HL-60 (cell line): Measurements from ENCODE around the gene PAOX.
"Not testable (repeated sequence)": the region's sequence is repeated elsewhere in the genome, so short reads cannot be mapped to it uniquely, and the experiment has no call there.

Experiments
- DNase-seq, 2 experiments: peaks; one replicate each; pipeline ENCODE4 v3.0.0-alpha.2; 2010 to 2020; ENCODE audit warnings: low read depth in 1 of 2, low spot score in 1 of 2
- H3K27ac ChIP-seq: fragments of 250-450 bp; sonication (Bioruptor Pico); replicated peaks from 2 replicates; pipeline ENCODE4 v1.5.1; 2020; ENCODE audit warnings: mild to moderate bottlenecking, moderate library complexity
- H3K27me3 ChIP-seq: fragments of 250-450 bp; sonication (Bioruptor Pico); 2 replicates; pipeline ENCODE4 v1.5.1; 2021; ENCODE audit warnings: mild to moderate bottlenecking, moderate library complexity; ENCODE audit not compliant: insufficient read depth, poor library complexity, severe bottlenecking
- H3K4me3 ChIP-seq: replicated peaks from 2 replicates; pipeline ENCODE4 v1.5.1; 2011; ENCODE audit warnings: mild to moderate bottlenecking, control low read depth, low read length; ENCODE audit not compliant: insufficient read depth
- GABPA ChIP-seq: IDR thresholded peaks from 2 replicates; pipeline ENCODE4 v1.6.1; 2012; ENCODE audit warnings: low read depth
- POLR2AphosphoS5 ChIP-seq: IDR thresholded peaks from 2 replicates; pipeline ENCODE4 v1.6.1; 2012; ENCODE audit warnings: low read depth
- REST ChIP-seq: IDR thresholded peaks from 2 replicates; pipeline ENCODE4 v1.6.1; 2012; ENCODE audit warnings: low read depth; ENCODE audit not compliant: insufficient replicate concordance
- SPI1 ChIP-seq: IDR thresholded peaks from 2 replicates; pipeline ENCODE4 v1.6.1; 2012; ENCODE audit warnings: low read depth, mild to moderate bottlenecking, borderline replicate concordance
- TF ChIP-seq, protein P1 (sequence below): IDR thresholded peaks from one replicate; pipeline ENCODE4 v1.5.1; 2011; ENCODE audit warnings: low read length, control low read depth, inconsistent platforms; ENCODE audit not compliant: insufficient read depth

PAOX gene

DNA sequence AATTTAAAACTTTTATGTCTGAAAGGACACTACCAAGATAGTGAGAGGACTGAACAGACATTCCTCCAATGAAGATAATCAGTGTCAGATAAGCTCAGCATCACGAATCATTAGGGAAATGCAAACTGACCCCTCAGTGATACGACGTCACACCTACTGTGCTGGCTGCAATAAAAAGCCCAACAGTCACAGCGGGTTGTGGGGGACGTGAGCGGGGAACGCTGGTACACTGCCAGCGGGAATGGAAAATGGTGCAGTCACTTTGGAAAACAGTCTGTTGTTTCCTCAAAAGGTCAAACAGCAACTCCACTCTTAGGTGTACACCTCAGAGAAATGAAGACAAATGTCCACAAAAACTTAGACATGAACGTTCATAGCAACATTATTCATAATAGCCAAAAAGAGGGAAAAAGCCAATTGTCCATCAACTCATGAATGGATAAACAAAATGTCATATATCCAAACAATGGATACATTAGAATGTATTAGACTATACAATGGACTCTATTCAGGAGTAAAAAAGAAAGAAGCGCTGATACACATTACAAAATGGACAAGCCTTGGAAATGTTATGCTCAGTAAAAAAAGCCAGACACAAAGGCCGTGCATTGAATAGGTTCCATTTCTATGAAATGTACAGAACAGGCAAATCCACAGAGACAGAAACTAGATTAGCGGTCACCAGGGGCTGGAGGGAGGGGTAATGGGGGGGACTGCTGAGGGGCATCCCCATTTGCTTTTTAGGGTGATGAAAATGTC lies 3.5 kb upstream of the PAOX start:
- TF ChIP-seq, protein P1, sequence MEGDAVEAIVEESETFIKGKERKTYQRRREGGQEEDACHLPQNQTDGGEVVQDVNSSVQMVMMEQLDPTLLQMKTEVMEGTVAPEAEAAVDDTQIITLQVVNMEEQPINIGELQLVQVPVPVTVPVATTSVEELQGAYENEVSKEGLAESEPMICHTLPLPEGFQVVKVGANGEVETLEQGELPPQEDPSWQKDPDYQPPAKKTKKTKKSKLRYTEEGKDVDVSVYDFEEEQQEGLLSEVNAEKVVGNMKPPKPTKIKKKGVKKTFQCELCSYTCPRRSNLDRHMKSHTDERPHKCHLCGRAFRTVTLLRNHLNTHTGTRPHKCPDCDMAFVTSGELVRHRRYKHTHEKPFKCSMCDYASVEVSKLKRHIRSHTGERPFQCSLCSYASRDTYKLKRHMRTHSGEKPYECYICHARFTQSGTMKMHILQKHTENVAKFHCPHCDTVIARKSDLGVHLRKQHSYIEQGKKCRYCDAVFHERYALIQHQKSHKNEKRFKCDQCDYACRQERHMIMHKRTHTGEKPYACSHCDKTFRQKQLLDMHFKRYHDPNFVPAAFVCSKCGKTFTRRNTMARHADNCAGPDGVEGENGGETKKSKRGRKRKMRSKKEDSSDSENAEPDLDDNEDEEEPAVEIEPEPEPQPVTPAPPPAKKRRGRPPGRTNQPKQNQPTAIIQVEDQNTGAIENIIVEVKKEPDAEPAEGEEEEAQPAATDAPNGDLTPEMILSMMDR = no peak
- TF ChIP-seq REST (no peak), POLR2AphosphoS5 (no peak), SPI1 (no peak), GABPA (no peak)
- peaks cover 4% of the 10 kb centered on the region for H3K27me3 ChIP-seq

GRCh38 chr10:133376183-133376582 lies 2.9 kb upstream of the PAOX start:
- not testable (repeated sequence) for H3K27ac ChIP-seq, DNase-seq, H3K4me3 ChIP-seq, H3K27me3 ChIP-seq

More for the DNA sequence above, 3.5 kb upstream of the PAOX start:
- Histone ChIP-seq H3K27ac (no peak overlapping the region), H3K4me3 (no peak overlapping the region)
- no peak for DNase-seq

DNA sequence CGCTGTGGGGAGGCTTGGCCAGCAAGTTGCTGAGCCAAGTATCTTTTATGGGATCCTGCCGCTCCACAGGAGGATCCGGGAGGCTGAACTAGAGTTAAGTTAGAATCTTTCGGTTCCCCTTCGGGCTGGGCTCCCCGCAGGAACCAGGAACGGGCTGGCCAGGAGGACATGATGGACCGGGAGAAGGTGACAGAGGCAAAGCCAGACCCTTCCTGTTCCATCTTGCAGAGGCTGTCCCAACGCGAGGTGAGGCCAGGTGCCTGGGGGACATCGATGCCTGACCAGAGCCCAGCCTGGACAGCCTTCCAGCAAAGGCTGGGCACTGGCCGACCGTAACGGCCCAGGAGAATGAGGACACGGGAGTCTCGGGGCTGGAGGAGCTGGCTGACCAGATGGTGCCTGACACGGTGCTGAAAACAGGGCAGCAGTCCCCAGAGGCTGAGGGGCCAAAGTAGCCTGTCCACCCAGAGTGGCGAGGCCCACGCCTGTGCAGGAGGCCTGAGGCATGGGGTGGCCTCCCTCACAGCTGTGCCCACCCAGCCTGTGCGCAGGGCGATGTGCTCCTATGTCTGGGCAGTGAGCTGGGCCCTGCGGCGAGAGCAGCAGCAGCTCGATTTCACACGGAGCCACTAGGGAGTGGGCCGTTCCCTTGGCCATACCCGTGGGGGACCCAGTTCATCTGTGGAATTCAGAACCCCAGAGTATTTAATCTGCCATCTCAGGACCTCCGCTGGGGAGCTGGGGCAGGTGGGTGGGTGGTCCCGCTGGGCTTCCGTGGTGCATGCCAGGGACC lies 1.8 kb upstream of the PAOX start:
- no peak overlapping the region for H3K27ac ChIP-seq
- DNase-seq = no peak

More for the DNA sequence above, 1.8 kb upstream of the PAOX start:
- H3K27me3 ChIP-seq = peaks cover 4% of the 10 kb centered on the region
- no peak for TF ChIP-seq POLR2AphosphoS5
- no peak for TF ChIP-seq SPI1
- TF ChIP-seq REST = no peak
- no peak for TF ChIP-seq GABPA
- TF ChIP-seq, protein P1 = no peak
- H3K4me3 ChIP-seq = no peak overlapping the region
